DND-41 (cell line): Measurements from ENCODE around the gene MAL.

Experiments
- ATAC-seq: fragments of 200-7000 bp; cut with Tn5 transposase; 3 replicates; pipeline ENCODE4 v1.9.1; 2021; ENCODE audit warnings: low read depth; ENCODE audit not compliant: insufficient read depth
- DNase-seq: peaks from one replicate; pipeline ENCODE4 v3.0.0-alpha.2; 2020
- H2AFZ ChIP-seq: 2 replicates; pipeline ENCODE4 v1.6.0; 2012; ENCODE audit warnings: low read depth, low read length
- H3K27ac ChIP-seq: 2 replicates; pipeline ENCODE4 v1.5.1; 2012; ENCODE audit warnings: low read length, inconsistent platforms
- H3K27me3 ChIP-seq: fragments of 200-600 bp; sonication (generic); 2 replicates; pipeline ENCODE4 v1.6.0; 2012; ENCODE audit warnings: low read length, mild to moderate bottlenecking, inconsistent platforms; ENCODE audit not compliant: insufficient read depth, poor library complexity
- H3K36me3 ChIP-seq: 2 replicates; pipeline ENCODE4 v1.5.1; 2012; ENCODE audit warnings: low read length, inconsistent platforms; ENCODE audit not compliant: insufficient read depth
- H3K4me1 ChIP-seq: 2 replicates; pipeline ENCODE4 v1.5.1; 2012; ENCODE audit warnings: mild to moderate bottlenecking, low read length; ENCODE audit not compliant: insufficient read depth
- H3K4me2 ChIP-seq: 2 replicates; pipeline ENCODE4 v1.6.0; 2012; ENCODE audit warnings: mild to moderate bottlenecking, moderate library complexity, low read length, inconsistent platforms; ENCODE audit not compliant: insufficient read depth
- H3K4me3 ChIP-seq, 2 experiments: fragments of 200-600 bp in 1 of 2; shearing (Covaris generic) in 1 of 2; 2 replicates each; pipeline ENCODE4 v1.5.1; 2012 to 2016; ENCODE audit warnings: inconsistent platforms in 2 of 2, low read length in 2 of 2, mild to moderate bottlenecking in 2 of 2, low read depth in 1 of 2, moderate library complexity in 1 of 2
- H3K79me2 ChIP-seq: 2 replicates; pipeline ENCODE4 v1.6.0; 2012; ENCODE audit warnings: low read length, inconsistent platforms; ENCODE audit not compliant: insufficient read depth
- H3K9ac ChIP-seq: 2 replicates; pipeline ENCODE4 v1.6.0; 2012; ENCODE audit warnings: low read depth, mild to moderate bottlenecking, inconsistent platforms, low read length, moderate library complexity
- H3K9me3 ChIP-seq: 2 replicates; pipeline ENCODE4 v1.5.1; 2012; ENCODE audit warnings: low read length, moderate library complexity, mild to moderate bottlenecking, inconsistent platforms; ENCODE audit not compliant: insufficient read depth, severe bottlenecking
- H4K20me1 ChIP-seq: 2 replicates; pipeline ENCODE4 v1.6.0; 2012; ENCODE audit warnings: low read length; ENCODE audit not compliant: insufficient read depth
- CTCF ChIP-seq: IDR thresholded peaks from 2 replicates; pipeline ENCODE4 v1.5.1; 2012; ENCODE audit warnings: borderline replicate concordance, low read length, moderate library complexity, mild to moderate bottlenecking; ENCODE audit not compliant: poor library complexity, severe bottlenecking; ENCODE audit errors: extremely low read depth
- EZH2 ChIP-seq: IDR thresholded peaks from 3 replicates; pipeline ENCODE4 v1.6.1; 2012; ENCODE audit warnings: borderline replicate concordance, low read depth, mild to moderate bottlenecking, moderate library complexity, low read length, inconsistent platforms; ENCODE audit not compliant: severe bottlenecking

Gene MAL

GRCh38 chr2:95058466-95058988, 33.0 kb downstream of the MAL start:
- no peak overlapping the region for H3K4me2 ChIP-seq
- H4K20me1 ChIP-seq: no peaks in the 10 kb centered on the region
- ATAC-seq: no peak
- no peaks in the 10 kb centered on the region for H3K79me2 ChIP-seq
- no peak overlapping the region for H3K27ac ChIP-seq
- peaks cover 42% of the 10 kb centered on the region for H3K4me1 ChIP-seq
- no peak for TF ChIP-seq EZH2
- no peak for TF ChIP-seq CTCF
- H3K9me3 ChIP-seq: no peaks in the 10 kb centered on the region
- H2AFZ ChIP-seq: no peak overlapping the region
- DNase-seq: no peak
- H3K27me3 ChIP-seq: no peaks in the 10 kb centered on the region
- H3K9ac ChIP-seq: no peak overlapping the region
- H3K4me3 ChIP-seq: no peak overlapping the region
- H3K36me3 ChIP-seq: peaks cover 9% of the 10 kb centered on the region

GRCh38 chr2:95058989-95059641, 33.6 kb downstream of the MAL start:
- DNase-seq: no peak
- no peak overlapping the region for H3K4me2 ChIP-seq
- H3K4me1 ChIP-seq: peaks cover 47% of the 10 kb centered on the region
- no peaks in the 10 kb centered on the region for H4K20me1 ChIP-seq
- H2AFZ ChIP-seq: no peak overlapping the region
- TF ChIP-seq EZH2: no peak
- no peak for TF ChIP-seq CTCF
- no peak overlapping the region for H3K9ac ChIP-seq
- no peaks in the 10 kb centered on the region for H3K27me3 ChIP-seq
- no peak overlapping the region for H3K27ac ChIP-seq
- no peaks in the 10 kb centered on the region for H3K79me2 ChIP-seq
- peaks cover 4% of the 10 kb centered on the region; the same call in 1 of the 2 replicates for H3K36me3 ChIP-seq
- no peak for ATAC-seq
- no peak overlapping the region for H3K4me3 ChIP-seq
- H3K9me3 ChIP-seq: no peaks in the 10 kb centered on the region

DNA sequence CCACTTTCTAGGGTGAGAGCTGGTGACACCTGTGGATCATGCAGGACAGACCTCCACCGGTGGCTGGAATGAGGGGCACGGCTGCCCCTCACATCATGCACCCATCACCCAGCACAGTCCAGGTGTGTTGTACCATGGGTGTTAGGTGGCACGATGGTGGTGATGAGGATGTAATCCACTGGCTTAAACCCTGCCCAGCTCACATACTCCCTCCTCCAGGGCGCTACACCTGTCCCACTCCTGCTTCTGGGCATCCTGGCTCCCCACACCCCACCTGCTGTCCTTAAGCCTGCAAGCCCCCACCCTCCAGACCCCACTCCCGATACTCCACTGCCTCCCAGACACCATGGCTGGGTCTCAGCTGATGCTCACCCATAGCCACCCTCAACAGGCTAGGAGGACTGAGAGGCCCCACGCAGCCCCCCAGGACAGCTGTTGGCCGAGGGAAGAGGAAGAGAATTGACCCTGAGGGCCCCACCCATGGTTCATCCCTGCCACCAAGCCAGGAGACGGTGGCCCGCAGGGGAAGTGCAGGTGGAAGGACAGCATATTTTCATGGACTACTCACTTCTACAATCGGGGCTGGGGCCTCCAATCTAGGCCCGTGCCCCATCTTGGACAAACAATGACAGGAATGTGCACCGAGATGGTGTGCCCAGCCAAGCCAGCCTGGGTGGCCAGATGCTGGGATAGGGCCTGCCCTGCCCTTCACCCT, 34.3 kb downstream of the MAL start:
- peak overlapping the region; percentile 13; the same call in 1 of the 2 replicates for H3K27ac ChIP-seq
- no peak overlapping the region for H3K9ac ChIP-seq

More for the DNA sequence above, 34.3 kb downstream of the MAL start:
- Histone ChIP-seq H3K79me2 (no peaks in the 10 kb centered on the region), H2AFZ (no peak overlapping the region), H3K4me1 (peaks cover 44% of the 10 kb centered on the region), H3K4me2 (no peak overlapping the region), H3K27me3 (no peaks in the 10 kb centered on the region), H3K36me3 (no peaks in the 10 kb centered on the region), H3K4me3 (no peak overlapping the region), H3K9me3 (no peaks in the 10 kb centered on the region), H4K20me1 (no peaks in the 10 kb centered on the region)
- TF ChIP-seq EZH2 (no peak), CTCF (no peak)
- DNase-seq (no peak), ATAC-seq (no peak)
